Upper lobe of left lung (tissue), 4 donors: ENCODE data around the gene EYS.

Experiments used
- EP300 ChIP-seq, 4 donors: sonication (generic); formaldehyde crosslinking; IDR thresholded peaks; one replicate each; pipeline ENCODE4 v1.5.1; 2017; ENCODE audit warnings: antibody characterized with exemption in 4 of 4, control low read depth in 2 of 4
- POLR2A ChIP-seq, 4 donors: fragments of 450-650 bp; IDR thresholded peaks; one replicate each; pipeline ENCODE4 v1.5.1; 2016 to 2017; ENCODE audit warnings: antibody characterized with exemption in 4 of 4, mild to moderate bottlenecking in 2 of 4
- POLR2AphosphoS5 ChIP-seq, 2 donors: sonication (generic); formaldehyde crosslinking; IDR thresholded peaks; one replicate each; pipeline ENCODE4 v1.5.1; 2017; ENCODE audit warnings: antibody characterized with exemption in 2 of 2
- TF ChIP-seq, protein P1 (sequence below), 6 experiments: fragments of 450-650 bp in 4 of 6; fragments of 200-600 bp in 2 of 6; sonication (generic) in 2 of 6; IDR thresholded peaks; one replicate each; pipeline ENCODE4 v1.5.1; 2016 to 2019; ENCODE audit warnings: antibody characterized with exemption in 6 of 6

DNA sequence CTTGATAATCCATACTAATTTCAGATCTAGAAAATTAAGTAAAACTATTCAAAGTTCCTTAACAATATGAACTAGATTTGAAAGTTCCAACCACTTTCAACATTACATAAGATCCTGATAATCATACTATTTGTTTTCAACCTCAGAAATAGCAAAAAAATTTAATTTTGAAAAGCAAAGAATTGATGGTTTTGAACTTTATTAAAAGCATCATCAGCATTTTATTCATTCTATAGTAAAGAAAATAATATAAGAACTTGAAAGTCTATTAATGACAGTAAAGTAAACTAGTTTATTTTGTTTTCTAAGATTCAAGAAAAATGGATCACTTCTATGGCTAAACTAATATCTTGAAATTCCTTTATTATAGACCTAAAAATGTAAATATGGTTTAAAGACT is 26.8 kb downstream of the EYS start:
- TF ChIP-seq, protein P1, sequence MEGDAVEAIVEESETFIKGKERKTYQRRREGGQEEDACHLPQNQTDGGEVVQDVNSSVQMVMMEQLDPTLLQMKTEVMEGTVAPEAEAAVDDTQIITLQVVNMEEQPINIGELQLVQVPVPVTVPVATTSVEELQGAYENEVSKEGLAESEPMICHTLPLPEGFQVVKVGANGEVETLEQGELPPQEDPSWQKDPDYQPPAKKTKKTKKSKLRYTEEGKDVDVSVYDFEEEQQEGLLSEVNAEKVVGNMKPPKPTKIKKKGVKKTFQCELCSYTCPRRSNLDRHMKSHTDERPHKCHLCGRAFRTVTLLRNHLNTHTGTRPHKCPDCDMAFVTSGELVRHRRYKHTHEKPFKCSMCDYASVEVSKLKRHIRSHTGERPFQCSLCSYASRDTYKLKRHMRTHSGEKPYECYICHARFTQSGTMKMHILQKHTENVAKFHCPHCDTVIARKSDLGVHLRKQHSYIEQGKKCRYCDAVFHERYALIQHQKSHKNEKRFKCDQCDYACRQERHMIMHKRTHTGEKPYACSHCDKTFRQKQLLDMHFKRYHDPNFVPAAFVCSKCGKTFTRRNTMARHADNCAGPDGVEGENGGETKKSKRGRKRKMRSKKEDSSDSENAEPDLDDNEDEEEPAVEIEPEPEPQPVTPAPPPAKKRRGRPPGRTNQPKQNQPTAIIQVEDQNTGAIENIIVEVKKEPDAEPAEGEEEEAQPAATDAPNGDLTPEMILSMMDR (IDR thresholded peaks at IDR 0.05), result no peak
- TF ChIP-seq POLR2A (IDR thresholded peaks at IDR 0.05) (no peak), EP300 (IDR thresholded peaks at IDR 0.05) (no peak), POLR2AphosphoS5 (IDR thresholded peaks at IDR 0.05) (no peak)
